ENCODE results near the gene ZMYM2. TPM values are rescaled to one million over a fixed set of nuclear protein-coding genes. Genes with fewer than 3 reads are reported as not detected.

ZMYM2 gene
- total RNA-seq, 4 donors from 2014 or later, result 60.7 to 75.3 (median 68.1) TPM

- no peaks in the 10 kb centered on the region for H3K27me3 ChIP-seq
- TF ChIP-seq POLR2A (IDR thresholded peaks at IDR 0.05) (no peak), CTCF (IDR thresholded peaks at IDR 0.05) (no peak), EP300 (IDR thresholded peaks at IDR 0.05) (no peak)
- H3K27ac ChIP-seq, result peak overlapping the region in 3 of 4 donors; percentile 77 to 88 (median 80)
- no peaks in the 10 kb centered on the region for H3K9me3 ChIP-seq
- no peak for DNase-seq (ENCODE audit: low spot score in 2 of 2)
- 67 to 90% methylated on average over 3 of the region's 3 CpGs for WGBS, 2 donors
- H3K4me3 ChIP-seq, result peak overlapping the region in 2 of 4 donors; percentile 29 to 40
- no peaks in the 10 kb centered on the region for H3K36me3 ChIP-seq
- peaks cover 0 to 21% (median 0%) of the 10 kb centered on the region in 4 donors for H3K4me1 ChIP-seq
These were observed 161.4 kb downstream of the ZMYM2 start for GRCh38 chr13:20119960-20120359.

DNA sequence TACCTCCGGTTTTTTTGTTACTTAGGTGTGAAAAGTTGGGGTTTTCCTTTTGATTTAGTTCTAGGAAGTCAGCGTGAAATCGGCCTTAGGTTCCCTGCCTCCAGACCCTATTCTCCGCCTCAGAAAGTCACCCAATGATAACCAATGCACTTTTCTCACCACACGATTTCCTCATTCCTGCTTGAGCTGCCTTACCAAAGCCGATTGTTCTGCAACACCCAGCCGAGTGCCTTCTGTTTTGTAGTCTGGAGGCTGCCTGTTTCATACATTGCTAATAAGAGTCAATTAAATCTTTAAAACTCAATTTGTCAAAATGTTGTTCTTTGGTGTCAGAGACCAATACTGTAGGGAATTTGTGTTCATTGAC lies 162.6 kb downstream of the ZMYM2 start:
- no peak for DNase-seq (ENCODE audit: low spot score in 2 of 2)
- Histone ChIP-seq H3K9me3 (no peaks in the 10 kb centered on the region), H3K4me3 (peak overlapping the region in 2 of 4 donors; percentile 29 to 40), H3K36me3 (no peaks in the 10 kb centered on the region), H3K27me3 (no peaks in the 10 kb centered on the region), H3K4me1 (peaks cover 0 to 33% (median 0%) of the 10 kb centered on the region in 4 donors), H3K27ac (peak overlapping the region in 1 of 4 donors; percentile 77)
- WGBS, 2 donors, result 40 to 63% methylated on average over 6 to 7 of the region's 7 CpGs
- no peak for TF ChIP-seq CTCF (IDR thresholded peaks at IDR 0.05)
- TF ChIP-seq POLR2A (IDR thresholded peaks at IDR 0.05), result no peak
- TF ChIP-seq EP300 (IDR thresholded peaks at IDR 0.05), result no peak

- Histone ChIP-seq H3K9me3 (no peaks in the 10 kb centered on the region), H3K27me3 (peaks cover 0 to 15% of the 10 kb centered on the region in 2 donors), H3K4me3 (no peak overlapping the region), H3K4me1 (peaks cover 0 to 38% (median 9%) of the 10 kb centered on the region in 4 donors), H3K36me3 (no peaks in the 10 kb centered on the region), H3K27ac (peak overlapping the region in 1 of 4 donors; percentile 33)
- DNase-seq (ENCODE audit: low spot score in 2 of 2), result no peak
- TF ChIP-seq EP300 (IDR thresholded peaks at IDR 0.05), result no peak
- no peak for TF ChIP-seq POLR2A (IDR thresholded peaks at IDR 0.05)
- TF ChIP-seq CTCF (IDR thresholded peaks at IDR 0.05), result no peak
- 74 to 80% methylated on average over 1 of the region's 1 CpG for WGBS, 2 donors
These were observed 165.8 kb downstream of the ZMYM2 start for GRCh38 chr13:20124303-20124702.

DNA sequence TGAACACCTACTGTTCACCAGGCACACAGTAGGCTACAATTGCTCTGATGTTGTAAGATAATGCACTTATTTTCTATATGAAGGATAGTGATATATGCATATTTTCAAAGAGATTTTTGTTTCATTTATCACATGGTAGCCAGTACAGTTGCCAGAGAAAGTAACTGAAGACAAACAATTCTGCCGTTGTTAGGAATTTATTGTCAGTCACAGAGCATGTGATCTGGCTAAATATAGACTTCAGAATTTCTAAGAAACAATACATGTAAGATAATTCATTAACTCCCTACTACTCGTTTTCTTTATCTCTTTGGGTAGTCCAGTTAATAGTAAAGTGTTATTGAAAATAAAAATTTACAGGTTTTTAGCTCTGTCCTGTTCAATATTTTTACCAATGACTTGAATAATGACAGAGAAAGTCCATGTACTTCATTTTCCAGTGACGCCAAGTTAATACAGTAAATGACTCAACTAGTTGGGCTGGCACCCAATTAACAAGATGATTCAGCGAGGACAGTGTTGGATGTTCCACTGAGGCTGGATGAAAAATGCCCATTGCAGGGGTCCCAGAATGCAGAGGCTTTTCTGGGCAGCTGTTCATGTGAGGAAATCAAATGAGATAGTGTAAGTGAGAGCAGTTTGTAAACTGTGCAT lies 166.7 kb downstream of the ZMYM2 start:
- Histone ChIP-seq H3K9me3 (no peaks in the 10 kb centered on the region), H3K27me3 (peaks cover 0 to 25% of the 10 kb centered on the region in 2 donors), H3K27ac (peak overlapping the region in 2 of 4 donors; percentile 30 to 31), H3K4me3 (no peak overlapping the region), H3K4me1 (peaks cover 0 to 29% (median 9%) of the 10 kb centered on the region in 4 donors), H3K36me3 (no peaks in the 10 kb centered on the region)
- WGBS, 2 donors, result 19 to 25% methylated on average over 4 of the region's 4 CpGs
- no peak for DNase-seq (ENCODE audit: low spot score in 2 of 2)
- TF ChIP-seq EP300 (IDR thresholded peaks at IDR 0.05), result no peak
- no peak for TF ChIP-seq CTCF (IDR thresholded peaks at IDR 0.05)
- TF ChIP-seq POLR2A (IDR thresholded peaks at IDR 0.05), result no peak

- peaks cover 0 to 27% (median 9%) of the 10 kb centered on the region in 4 donors for H3K4me1 ChIP-seq
- peak overlapping the region in 2 of 4 donors; percentile 30 to 31 for H3K27ac ChIP-seq
- 54 to 57% methylated on average over 4 of the region's 4 CpGs for WGBS, 2 donors
- no peak for DNase-seq (ENCODE audit: low spot score in 2 of 2)
- peaks cover 0 to 26% of the 10 kb centered on the region in 2 donors for H3K27me3 ChIP-seq
- no peaks in the 10 kb centered on the region for H3K36me3 ChIP-seq
- TF ChIP-seq CTCF (IDR thresholded peaks at IDR 0.05), result no peak
- TF ChIP-seq POLR2A (IDR thresholded peaks at IDR 0.05), result no peak
- TF ChIP-seq EP300 (IDR thresholded peaks at IDR 0.05), result no peak
- no peaks in the 10 kb centered on the region for H3K9me3 ChIP-seq
- H3K4me3 ChIP-seq, result no peak overlapping the region
These were observed 167.2 kb downstream of the ZMYM2 start for GRCh38 chr13:20125783-20126165.
